Hepatocyte (in vitro differentiated cells): ENCODE data around the gene TTC9C. TPM values are rescaled to one million over a fixed set of nuclear protein-coding genes. Genes with fewer than 3 reads are reported as not detected.
A peak's percentile ranks its signal among the peaks of the same experiment; 100 is the strongest.

Source experiments
- DNase-seq: peaks from one replicate; pipeline ENCODE4 v3.0.0-alpha.2; 2016; ENCODE audit warnings: low spot score
- H2AFZ ChIP-seq: fragments of 200-600 bp; sonication (generic); 2 replicates; pipeline ENCODE4 v1.6.0; 2016; ENCODE audit warnings: antibody characterized with exemption, mild to moderate bottlenecking
- H3K27ac ChIP-seq: fragments of 200-600 bp; sonication (generic); 2 replicates; pipeline ENCODE4 v1.5.1; 2016; ENCODE audit warnings: mild to moderate bottlenecking
- H3K27me3 ChIP-seq: fragments of 200-600 bp; sonication (generic); 2 replicates; pipeline ENCODE4 v1.6.1; 2016
- H3K36me3 ChIP-seq: fragments of 200-600 bp; sonication (generic); replicated peaks from 2 replicates; pipeline ENCODE4 v1.5.1; 2016; ENCODE audit warnings: low read depth; ENCODE audit not compliant: insufficient read depth
- H3K4me1 ChIP-seq: fragments of 200-600 bp; sonication (generic); 2 replicates; pipeline ENCODE4 v1.5.1; 2016; ENCODE audit warnings: mild to moderate bottlenecking, moderate library complexity; ENCODE audit not compliant: insufficient read depth
- H3K4me2 ChIP-seq: fragments of 200-600 bp; sonication (generic); 2 replicates; pipeline ENCODE4 v1.6.0; 2016
- H3K4me3 ChIP-seq: fragments of 200-600 bp; sonication (generic); 2 replicates; pipeline ENCODE4 v1.5.1; 2016; ENCODE audit warnings: mild to moderate bottlenecking
- H3K79me2 ChIP-seq: fragments of 200-600 bp; sonication (generic); 2 replicates; pipeline ENCODE4 v1.6.0; 2017; ENCODE audit warnings: mild to moderate bottlenecking
- H3K9me2 ChIP-seq: fragments of 200-600 bp; sonication (generic); replicated peaks from 2 replicates; pipeline ENCODE4 v1.6.0; 2017; ENCODE audit warnings: mild to moderate bottlenecking; ENCODE audit not compliant: insufficient read depth
- H3K9me3 ChIP-seq: fragments of 200-600 bp; sonication (generic); 2 replicates; pipeline ENCODE4 v1.5.1; 2016; ENCODE audit warnings: low read depth, mild to moderate bottlenecking
- H4K20me1 ChIP-seq: fragments of 200-600 bp; sonication (generic); 2 replicates; pipeline ENCODE4 v1.6.0; 2016; ENCODE audit warnings: mild to moderate bottlenecking; ENCODE audit not compliant: insufficient read depth, poor library complexity, severe bottlenecking
- CTCF ChIP-seq: fragments of 200-600 bp; sonication (generic); IDR thresholded peaks from 2 replicates; pipeline ENCODE4 v1.5.1; 2016; ENCODE audit warnings: antibody characterized with exemption, mild to moderate bottlenecking; ENCODE audit not compliant: poor library complexity
- EZH2 ChIP-seq: fragments of 200-600 bp; sonication (generic); IDR thresholded peaks from 2 replicates; pipeline ENCODE4 v1.6.1; 2016; ENCODE audit warnings: antibody characterized with exemption, mild to moderate bottlenecking, borderline replicate concordance
- EZH2phosphoT487 ChIP-seq: fragments of 200-600 bp; sonication (generic); IDR thresholded peaks from one replicate; pipeline ENCODE4 v1.6.1; 2018; ENCODE audit warnings: antibody characterized with exemption, mild to moderate bottlenecking, low read depth, moderate library complexity; ENCODE audit not compliant: unreplicated experiment, severe bottlenecking
- WGBS: methylation state at CpG from one replicate; pipeline ENCODE4 v1.1.6; 2016; ENCODE audit warnings: low lambda C conversion rate; ENCODE audit errors: missing lambda C conversion rate; 5-methylcytosine and 5-hydroxymethylcytosine counted together
- polyA plus RNA-seq: library from polyadenylated mRNA; unstranded; fragments of >200 nt; fragmentation: Nextera tagmentation; extraction: Ambion mirVana; gene quantifications from 2 replicates; pipeline ENCODE4 v1.2.1, GENCODE V29; 2016
- total RNA-seq: library from RNA; depleted of rRNA; stranded (reverse); fragments of >200 nt; gene quantifications from 2 replicates; pipeline ENCODE4 v1.2.3, GENCODE V29; 2014

Gene TTC9C
- total and polyA plus RNA-seq, 2 experiments from 2014 or later: 26.3 to 35.4 TPM

DNA sequence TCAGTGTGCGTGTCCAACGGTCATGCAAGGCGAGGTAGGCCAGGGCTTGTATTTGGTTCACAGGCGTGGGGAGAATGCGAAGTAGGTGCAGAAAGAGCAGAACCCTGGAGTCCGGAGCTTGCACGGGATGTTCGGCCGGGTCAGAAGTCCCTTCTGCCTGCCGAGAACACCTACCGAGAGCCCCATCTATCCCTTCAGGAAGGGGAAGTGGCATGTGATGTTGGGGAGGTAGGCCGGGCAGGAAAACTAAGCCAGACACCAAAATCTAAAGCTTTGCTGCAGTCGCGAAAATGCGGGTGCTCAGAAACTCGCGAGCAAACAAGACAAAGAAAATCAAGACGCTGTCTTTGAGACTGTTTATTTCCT, 42.5 kb downstream of the TTC9C start:
- TF ChIP-seq EZH2 (no peak), CTCF (no peak), EZH2phosphoT487 (no peak)
- H3K27me3 ChIP-seq: no peaks in the 10 kb centered on the region
- H3K4me3 ChIP-seq: peak overlapping the region; percentile 31
- H2AFZ ChIP-seq: peak overlapping the region; percentile 52
- H4K20me1 ChIP-seq: no peaks in the 10 kb centered on the region
- H3K36me3 ChIP-seq: no peaks in the 10 kb centered on the region
- peaks cover 17% of the 10 kb centered on the region for H3K4me1 ChIP-seq
- H3K9me3 ChIP-seq: no peaks in the 10 kb centered on the region
- peak; percentile 32 for DNase-seq
- H3K27ac ChIP-seq: peak overlapping the region; percentile 96
- WGBS: 15% methylated on average over 18 of the region's 18 CpGs
- H3K4me2 ChIP-seq: peak overlapping the region; percentile 80
- H3K79me2 ChIP-seq: peaks cover 24% of the 10 kb centered on the region
- H3K9me2 ChIP-seq: no peaks in the 10 kb centered on the region

DNA sequence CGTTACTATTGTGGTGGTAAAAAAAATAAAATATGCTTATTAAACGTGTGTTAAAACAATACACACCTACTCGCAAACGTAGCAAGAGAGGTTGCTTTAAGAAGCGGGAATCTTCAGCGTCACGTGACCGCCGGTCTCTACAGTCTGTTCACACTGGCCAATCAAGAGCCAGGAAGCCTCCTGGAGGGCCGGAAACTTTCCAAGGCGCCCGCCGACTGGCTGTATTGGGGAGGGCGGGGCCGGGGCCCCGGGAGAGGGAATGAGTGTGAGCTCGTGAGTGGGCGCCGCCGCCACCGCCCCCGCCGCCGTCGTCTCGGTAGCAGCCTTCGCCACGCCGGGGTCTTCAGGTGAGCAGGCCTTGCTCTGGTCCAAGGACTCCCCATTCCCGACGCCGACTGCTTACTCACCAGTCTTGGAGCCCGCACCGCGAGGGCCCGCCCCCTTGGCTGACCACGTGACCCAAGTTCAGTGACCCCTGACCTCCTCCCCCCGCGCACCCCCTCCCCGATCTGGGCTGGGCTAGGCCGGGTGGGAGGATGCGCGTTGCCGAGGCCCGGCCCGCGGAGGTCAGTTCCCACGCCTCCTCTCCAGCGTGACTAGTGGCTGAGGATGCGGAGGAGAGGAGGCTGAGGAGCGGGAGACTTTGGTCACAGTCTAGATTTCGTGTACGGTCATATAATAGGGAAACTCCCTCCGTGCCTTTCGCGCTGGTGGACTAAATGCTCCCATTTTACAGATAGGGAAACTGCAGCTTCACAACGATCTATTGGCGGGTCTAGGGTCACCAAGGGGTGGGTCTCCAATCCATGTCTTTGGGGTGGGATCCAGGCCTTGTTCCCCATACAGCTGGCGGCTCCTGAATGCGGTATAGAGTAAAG, 43.1 kb downstream of the TTC9C start, which contains the start of gene TAF6L:
Gene TAF6L (plus strand): TSS at position 253 of the 878 bp plus-strand sequence. CDS start 4,388 bp downstream, outside the sequence.
- Histone ChIP-seq H4K20me1 (no peaks in the 10 kb centered on the region), H3K4me3 (peak within 1 kb of the TSS; percentile 71), H3K4me2 (peak within 1 kb of the TSS; percentile 80), H3K4me1 (peaks cover 17% of the 10 kb centered on the region), H3K9me2 (no peaks in the 10 kb centered on the region), H3K79me2 (peaks cover 24% of the 10 kb centered on the region), H3K27ac (peak within 1 kb of the TSS; percentile 96), H3K27me3 (no peaks in the 10 kb centered on the region), H3K9me3 (no peaks in the 10 kb centered on the region), H2AFZ (peak within 1 kb of the TSS; percentile 57), H3K36me3 (no peaks in the 10 kb centered on the region)
- peak; percentile 99 for DNase-seq
- WGBS: 4% methylated on average over 32 of the region's 60 CpGs
- no peak for TF ChIP-seq CTCF
- TF ChIP-seq EZH2: no peak
- no peak for TF ChIP-seq EZH2phosphoT487

DNA sequence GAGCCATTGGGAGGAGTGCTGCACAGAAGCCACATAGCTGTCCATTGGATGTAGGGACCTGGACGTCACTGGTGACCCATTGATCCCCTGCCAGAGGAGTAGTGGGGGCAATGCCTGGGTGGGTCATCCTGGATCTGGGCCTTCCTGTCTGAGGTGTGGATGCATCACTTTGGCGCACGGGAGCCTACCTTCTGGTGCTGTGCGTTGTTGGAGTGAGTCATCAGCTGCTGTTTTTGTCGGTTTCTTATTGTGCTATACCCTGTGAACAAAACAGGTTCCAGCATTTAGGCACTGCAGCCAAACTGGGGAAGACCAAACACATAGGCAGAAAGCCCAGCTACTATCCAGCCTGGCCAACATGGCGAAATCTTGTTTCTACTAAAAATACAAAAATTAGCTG, 46.1 kb downstream of the TTC9C start:
- no peak for DNase-seq
- Histone ChIP-seq H2AFZ (no peak overlapping the region), H3K9me3 (no peaks in the 10 kb centered on the region), H3K4me1 (peaks cover 17% of the 10 kb centered on the region), H3K36me3 (no peaks in the 10 kb centered on the region), H3K4me2 (no peak overlapping the region), H4K20me1 (no peaks in the 10 kb centered on the region), H3K27me3 (no peaks in the 10 kb centered on the region), H3K9me2 (no peaks in the 10 kb centered on the region), H3K27ac (no peak overlapping the region), H3K79me2 (peaks cover 24% of the 10 kb centered on the region), H3K4me3 (no peak overlapping the region)
- WGBS: 95% methylated on average over 6 of the region's 6 CpGs
- TF ChIP-seq EZH2phosphoT487: no peak
- no peak for TF ChIP-seq EZH2
- no peak for TF ChIP-seq CTCF
